OCI-LY1 (cell line): Measurements from ENCODE around the gene WDR36.

Experiments
- H2AFZ ChIP-seq: fragments of 200-600 bp; sonication (generic), shearing (Covaris generic); 2 replicates; pipeline ENCODE4 v1.6.0; 2014; ENCODE audit warnings: antibody characterized with exemption, mild to moderate bottlenecking, low read length
- H3F3A ChIP-seq: fragments of 200-600 bp; sonication (generic), shearing (Covaris generic); 2 replicates; pipeline ENCODE4 v1.6.0; 2014; ENCODE audit warnings: mild to moderate bottlenecking, antibody characterized with exemption, low read length, moderate library complexity; ENCODE audit not compliant: insufficient read depth
- H3K27ac ChIP-seq: fragments of 200-600 bp; sonication (generic); 2 replicates; pipeline ENCODE4 v1.5.1; 2014; ENCODE audit warnings: low read length, mixed run types, mild to moderate bottlenecking, low read depth; ENCODE audit not compliant: poor library complexity, severe bottlenecking
- H3K27me3 ChIP-seq: fragments of 200-600 bp; sonication (generic); 2 replicates; pipeline ENCODE4 v1.6.0; 2014; ENCODE audit warnings: antibody characterized with exemption, mild to moderate bottlenecking, low read length, moderate library complexity; ENCODE audit not compliant: insufficient read depth
- H3K36me3 ChIP-seq: fragments of 200-600 bp; sonication (generic); 2 replicates; pipeline ENCODE4 v1.6.1; 2014; ENCODE audit warnings: mild to moderate bottlenecking, antibody characterized with exemption, low read length, moderate library complexity, mixed read lengths; ENCODE audit not compliant: insufficient read depth
- H3K4me1 ChIP-seq: fragments of 200-600 bp; sonication (generic); 2 replicates; pipeline ENCODE4 v1.5.1; 2014; ENCODE audit warnings: mild to moderate bottlenecking, low read length, moderate library complexity; ENCODE audit not compliant: insufficient read depth, severe bottlenecking
- H3K4me2 ChIP-seq: fragments of 200-600 bp; sonication (generic), shearing (Covaris generic); 2 replicates; pipeline ENCODE4 v1.6.1; 2014; ENCODE audit warnings: low read length
- H3K4me3 ChIP-seq: fragments of 200-600 bp; sonication (generic); 2 replicates; pipeline ENCODE4 v1.5.1; 2014; ENCODE audit warnings: low read length, low read depth, mild to moderate bottlenecking, mixed read lengths; ENCODE audit not compliant: poor library complexity, severe bottlenecking
- H3K79me2 ChIP-seq: fragments of 200-600 bp; shearing (Covaris generic); 2 replicates; pipeline ENCODE4 v1.6.1; 2016; ENCODE audit warnings: mixed run types, low read length, mixed read lengths; ENCODE audit not compliant: insufficient read depth
- H3K9ac ChIP-seq: fragments of 200-600 bp; sonication (generic), shearing (Covaris generic); 2 replicates; pipeline ENCODE4 v1.6.1; 2014; ENCODE audit warnings: mild to moderate bottlenecking, low read length, mixed read lengths
- H3K9me2 ChIP-seq: fragments of 200-600 bp; sonication (generic), shearing (Covaris generic); 2 replicates; pipeline ENCODE4 v1.6.1; 2014; ENCODE audit warnings: low read depth, mild to moderate bottlenecking, low read length, mixed read lengths
- H3K9me3 ChIP-seq: fragments of 200-600 bp; shearing (Covaris generic); 2 replicates; pipeline ENCODE4 v1.6.1; 2014; ENCODE audit warnings: low read length, mixed read lengths
- H4K20me1 ChIP-seq: fragments of 200-600 bp; sonication (generic), shearing (Covaris generic); 2 replicates; pipeline ENCODE4 v1.6.0; 2016; ENCODE audit warnings: mild to moderate bottlenecking, low read length; ENCODE audit not compliant: insufficient read depth
- EZH2 ChIP-seq: fragments of 200-600 bp; sonication (generic), shearing (Covaris generic); IDR thresholded peaks from 2 replicates; pipeline ENCODE4 v1.8.0; 2017; ENCODE audit warnings: borderline replicate concordance, mixed run types, mild to moderate bottlenecking, antibody characterized with exemption, low read length, moderate library complexity, mixed read lengths
- TF ChIP-seq, protein P1 (sequence below): fragments of 200-600 bp; sonication (generic), shearing (Covaris generic); IDR thresholded peaks from 2 replicates; pipeline ENCODE4 v1.5.1; 2017; ENCODE audit warnings: mild to moderate bottlenecking, antibody characterized with exemption, low read length, moderate library complexity, mixed read lengths

Gene WDR36

DNA sequence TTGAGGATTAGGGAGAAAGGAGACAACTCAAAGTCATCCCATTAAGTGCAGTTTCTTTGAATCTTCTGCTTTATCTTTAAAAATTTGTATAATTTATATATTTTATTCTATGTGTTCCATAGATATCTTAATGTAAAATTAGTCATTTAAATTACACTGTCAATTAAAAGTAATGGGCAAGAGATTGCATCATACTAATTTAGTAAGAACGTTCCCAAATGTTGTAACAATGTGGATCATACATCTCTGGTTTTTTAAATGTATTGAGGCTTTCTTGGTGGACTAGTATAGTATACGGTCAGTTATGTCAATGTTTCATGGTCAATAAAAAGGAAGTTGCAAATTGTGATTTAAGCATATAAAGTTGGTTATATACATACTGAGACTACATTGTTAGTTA, 14.5 kb upstream of the WDR36 start:
- H3K79me2 ChIP-seq = no peaks in the 10 kb centered on the region
- TF ChIP-seq, protein P1, sequence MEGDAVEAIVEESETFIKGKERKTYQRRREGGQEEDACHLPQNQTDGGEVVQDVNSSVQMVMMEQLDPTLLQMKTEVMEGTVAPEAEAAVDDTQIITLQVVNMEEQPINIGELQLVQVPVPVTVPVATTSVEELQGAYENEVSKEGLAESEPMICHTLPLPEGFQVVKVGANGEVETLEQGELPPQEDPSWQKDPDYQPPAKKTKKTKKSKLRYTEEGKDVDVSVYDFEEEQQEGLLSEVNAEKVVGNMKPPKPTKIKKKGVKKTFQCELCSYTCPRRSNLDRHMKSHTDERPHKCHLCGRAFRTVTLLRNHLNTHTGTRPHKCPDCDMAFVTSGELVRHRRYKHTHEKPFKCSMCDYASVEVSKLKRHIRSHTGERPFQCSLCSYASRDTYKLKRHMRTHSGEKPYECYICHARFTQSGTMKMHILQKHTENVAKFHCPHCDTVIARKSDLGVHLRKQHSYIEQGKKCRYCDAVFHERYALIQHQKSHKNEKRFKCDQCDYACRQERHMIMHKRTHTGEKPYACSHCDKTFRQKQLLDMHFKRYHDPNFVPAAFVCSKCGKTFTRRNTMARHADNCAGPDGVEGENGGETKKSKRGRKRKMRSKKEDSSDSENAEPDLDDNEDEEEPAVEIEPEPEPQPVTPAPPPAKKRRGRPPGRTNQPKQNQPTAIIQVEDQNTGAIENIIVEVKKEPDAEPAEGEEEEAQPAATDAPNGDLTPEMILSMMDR = no peak
- no peak for TF ChIP-seq EZH2
- H3K27ac ChIP-seq = no peak overlapping the region
- no peak overlapping the region for H3K4me3 ChIP-seq
- H3K9me3 ChIP-seq = no peaks in the 10 kb centered on the region
- H3K9me2 ChIP-seq = 0 out of 2 replicates have a peak, but pooled peaks cover 4% of the 10 kb centered on the region
- no peak overlapping the region for H3K4me2 ChIP-seq
- H3F3A ChIP-seq = no peaks in the 10 kb centered on the region
- H3K9ac ChIP-seq = no peak overlapping the region
- no peak overlapping the region for H2AFZ ChIP-seq
- no peaks in the 10 kb centered on the region for H3K4me1 ChIP-seq
- no peaks in the 10 kb centered on the region for H3K27me3 ChIP-seq
- no peaks in the 10 kb centered on the region for H4K20me1 ChIP-seq
- H3K36me3 ChIP-seq = no peaks in the 10 kb centered on the region

GRCh38 chr5:111079846-111080245, 12.3 kb upstream of the WDR36 start:
- Histone ChIP-seq H3K36me3 (no peaks in the 10 kb centered on the region), H3K9me2 (0 out of 2 replicates have a peak, but pooled peaks cover 4% of the 10 kb centered on the region), H3K4me2 (no peak overlapping the region), H2AFZ (no peak overlapping the region), H4K20me1 (no peaks in the 10 kb centered on the region), H3K79me2 (no peaks in the 10 kb centered on the region), H3K4me1 (no peaks in the 10 kb centered on the region), H3K9ac (no peak overlapping the region), H3K4me3 (no peak overlapping the region), H3F3A (no peaks in the 10 kb centered on the region), H3K27me3 (no peaks in the 10 kb centered on the region), H3K27ac (no peak overlapping the region), H3K9me3 (no peaks in the 10 kb centered on the region)
- TF ChIP-seq, protein P1 = no peak
- TF ChIP-seq EZH2 = no peak

DNA sequence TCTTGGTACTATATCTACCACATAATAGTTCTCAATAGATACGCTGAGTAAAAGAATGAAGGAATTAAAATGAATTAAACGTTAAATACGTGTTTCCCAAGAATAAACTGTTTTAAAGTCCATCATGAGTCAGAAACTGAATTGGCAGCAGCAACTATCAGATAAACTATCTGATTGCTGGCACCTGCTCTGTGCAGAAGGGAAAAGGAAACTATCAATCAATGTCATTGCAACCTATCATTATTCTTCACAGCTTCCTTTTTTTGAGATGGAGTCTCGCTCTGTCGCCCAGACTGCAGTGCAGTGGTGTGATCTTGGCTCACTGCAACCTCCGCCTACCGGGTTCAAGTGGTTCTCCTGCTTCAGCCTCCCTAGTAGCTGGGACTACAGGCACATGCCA, 8.8 kb upstream of the WDR36 start:
- no peaks in the 10 kb centered on the region for H3K4me1 ChIP-seq
- no peaks in the 10 kb centered on the region for H3K36me3 ChIP-seq
- 0 out of 2 replicates have a peak, but pooled peaks cover 4% of the 10 kb centered on the region for H3K9me2 ChIP-seq
- H3K27ac ChIP-seq = no peak overlapping the region
- TF ChIP-seq, protein P1 = no peak
- no peak for TF ChIP-seq EZH2
- no peak overlapping the region for H3K4me3 ChIP-seq
- no peak overlapping the region for H3K4me2 ChIP-seq
- H3K9ac ChIP-seq = no peak overlapping the region
- H4K20me1 ChIP-seq = no peaks in the 10 kb centered on the region
- no peaks in the 10 kb centered on the region for H3K27me3 ChIP-seq
- no peaks in the 10 kb centered on the region for H3K9me3 ChIP-seq
- no peaks in the 10 kb centered on the region for H3F3A ChIP-seq
- H2AFZ ChIP-seq = no peak overlapping the region
- H3K79me2 ChIP-seq = no peaks in the 10 kb centered on the region
